IMR-90 (cell line): ENCODE measurements around the gene UBE2O. TPM values are rescaled to one million over a fixed set of nuclear protein-coding genes. Genes with fewer than 3 reads are reported as not detected.

ENCODE experiments used
- ATAC-seq: fragments of 200-7000 bp; cut with Tn5 transposase; 2 replicates; pipeline ENCODE4 v1.9.1; 2020; ENCODE audit warnings: low read depth, mild to moderate bottlenecking, moderate library complexity
- BruUV-seq: library from RNA; stranded (reverse); fragments of 400-500 nt; replicated peaks from 2 replicates; lab custom pipeline; 2021; lab: Mats Ljungman, UMichigan
- CTCF ChIA-PET: fragments of 300-600 bp; formaldehyde crosslinking; extraction: SDS; loops from one replicate; lab custom pipeline; 2021; ENCODE audit warnings: antibody characterized with exemption; lab: Yijun Ruan, JAX
- POLR2A ChIA-PET: fragments of 300-600 bp; sonication (Branson Sonifier 250); formaldehyde crosslinking; loops from one replicate; lab custom pipeline; 2022; ENCODE audit warnings: antibody characterized with exemption; ENCODE audit not compliant: unreplicated experiment; lab: Charles Lee
- DNase-seq: peaks from one replicate; pipeline ENCODE4 v3.0.0; 2013
- H2AFZ ChIP-seq: replicated peaks from 2 replicates; pipeline ENCODE3; 2013; ENCODE audit warnings: low read length, mild to moderate bottlenecking; ENCODE audit not compliant: poor library complexity
- H2AK5ac ChIP-seq: 2 replicates; pipeline ENCODE4 v1.6.1; 2013; ENCODE audit warnings: low read depth, low read length, inconsistent platforms
- H2AK9ac ChIP-seq: replicated peaks from 2 replicates; pipeline ENCODE3; 2013; ENCODE audit warnings: mild to moderate bottlenecking, low read depth, low read length, moderate library complexity; ENCODE audit not compliant: poor library complexity
- H2BK120ac ChIP-seq: 2 replicates; pipeline ENCODE4 v1.6.1; 2013; ENCODE audit warnings: low read depth, low read length, inconsistent platforms
- H2BK15ac ChIP-seq: 3 replicates; pipeline ENCODE4 v1.6.1; 2013; ENCODE audit warnings: low read depth, low read length, inconsistent platforms
- H2BK20ac ChIP-seq: 2 replicates; pipeline ENCODE4 v1.6.1; 2013; ENCODE audit warnings: low read depth, mild to moderate bottlenecking, inconsistent platforms, low read length, moderate library complexity
- H2BK5ac ChIP-seq: 2 replicates; pipeline ENCODE4 v1.6.1; 2013; ENCODE audit warnings: mild to moderate bottlenecking, low read depth, low read length, inconsistent platforms; ENCODE audit not compliant: poor library complexity, severe bottlenecking
- H3K14ac ChIP-seq: replicated peaks from 2 replicates; pipeline ENCODE4 v1.6.1; 2013; ENCODE audit warnings: low read depth, low read length, inconsistent platforms
- H3K18ac ChIP-seq: 2 replicates; pipeline ENCODE4 v1.6.1; 2013; ENCODE audit warnings: low read depth, low read length, control low read depth
- H3K23ac ChIP-seq: 2 replicates; pipeline ENCODE4 v1.6.1; 2013; ENCODE audit warnings: low read depth, low read length, inconsistent platforms
- H3K27ac ChIP-seq: 2 replicates; pipeline ENCODE4 v1.5.1; 2013; ENCODE audit warnings: mild to moderate bottlenecking, control low read depth, low read length; ENCODE audit not compliant: insufficient read depth
- H3K27me3 ChIP-seq: 2 replicates; pipeline ENCODE4 v1.6.1; 2013; ENCODE audit warnings: low read length; ENCODE audit not compliant: control insufficient read depth, insufficient read depth
- H3K36me3 ChIP-seq: 2 replicates; pipeline ENCODE4 v1.6.1; 2013; ENCODE audit warnings: low read length, mixed read lengths; ENCODE audit not compliant: control insufficient read depth, insufficient read depth
- H3K4ac ChIP-seq: 2 replicates; pipeline ENCODE4 v1.6.1; 2013; ENCODE audit warnings: low read depth, low read length, inconsistent platforms
- H3K4me1 ChIP-seq: 2 replicates; pipeline ENCODE4 v1.6.1; 2013; ENCODE audit warnings: low read length, mixed read lengths; ENCODE audit not compliant: control insufficient read depth, insufficient read depth
- H3K4me2 ChIP-seq: 2 replicates; pipeline ENCODE4 v1.6.1; 2013; ENCODE audit warnings: low read depth, mild to moderate bottlenecking, control low read depth, low read length, moderate library complexity
- H3K4me3 ChIP-seq: 2 replicates; pipeline ENCODE4 v1.5.1; 2013; ENCODE audit warnings: low read depth, mild to moderate bottlenecking, control low read depth, low read length, moderate library complexity; ENCODE audit not compliant: insufficient read depth
- H3K56ac ChIP-seq: 2 replicates; pipeline ENCODE4 v1.6.1; 2013; ENCODE audit warnings: low read length, inconsistent platforms; ENCODE audit not compliant: insufficient read depth; ENCODE audit errors: extremely low read depth
- H3K79me1 ChIP-seq, 2 experiments: 2 replicates each; pipeline ENCODE4 v1.6.1; 2013; ENCODE audit warnings: low read length in 2 of 2, inconsistent platforms in 1 of 2, low read depth in 1 of 2
- H3K9ac ChIP-seq: 2 replicates; pipeline ENCODE4 v1.6.1; 2013; ENCODE audit warnings: low read depth, low read length, control low read depth
- H3K9me1 ChIP-seq: 2 replicates; pipeline ENCODE4 v1.6.1; 2013; ENCODE audit warnings: low read length, inconsistent platforms; ENCODE audit not compliant: insufficient read depth
- H3K9me3 ChIP-seq: 2 replicates; pipeline ENCODE4 v1.6.1; 2013; ENCODE audit warnings: low read length; ENCODE audit not compliant: control insufficient read depth, insufficient read depth
- H4K20me1 ChIP-seq: 2 replicates; pipeline ENCODE4 v1.6.1; 2013; ENCODE audit warnings: low read length, inconsistent platforms; ENCODE audit not compliant: insufficient read depth
- H4K5ac ChIP-seq: 2 replicates; pipeline ENCODE4 v1.6.1; 2013; ENCODE audit warnings: mild to moderate bottlenecking, low read depth, low read length, control low read depth
- H4K8ac ChIP-seq, 2 experiments: 2 replicates each; pipeline ENCODE4 v1.6.1; 2013; ENCODE audit warnings: low read depth in 2 of 2, low read length in 2 of 2, control low read depth in 1 of 2, inconsistent platforms in 1 of 2
- H4K91ac ChIP-seq: 2 replicates; pipeline ENCODE4 v1.6.1; 2013; ENCODE audit warnings: low read depth, low read length, inconsistent platforms; ENCODE audit not compliant: insufficient read depth
- CEBPB ChIP-seq: IDR thresholded peaks from 2 replicates; pipeline ENCODE4 v1.6.1; 2012; ENCODE audit warnings: low read depth, low read length, improper control_type of control experiment
- CHD1 ChIP-seq: IDR thresholded peaks from 2 replicates; pipeline ENCODE4 v1.6.1; 2012; ENCODE audit warnings: low read depth, low read length, improper control_type of control experiment
- MAFK ChIP-seq: IDR thresholded peaks from 2 replicates; pipeline ENCODE4 v1.6.1; 2012; ENCODE audit warnings: low read depth, low read length, improper control_type of control experiment
- MAZ ChIP-seq: IDR thresholded peaks from 2 replicates; pipeline ENCODE4 v1.6.1; 2012; ENCODE audit warnings: low read depth, mild to moderate bottlenecking, low read length, improper control_type of control experiment, moderate library complexity, borderline replicate concordance
- MXI1 ChIP-seq: IDR thresholded peaks from 2 replicates; pipeline ENCODE4 v1.6.1; 2012; ENCODE audit warnings: low read depth, mild to moderate bottlenecking, low read length, moderate library complexity, borderline replicate concordance
- NFE2L2 ChIP-seq: fragments of 150-350 bp; IDR thresholded peaks from 2 replicates; pipeline ENCODE4 v1.6.1; 2016; ENCODE audit warnings: low read depth, mild to moderate bottlenecking, low read length
- POLR2A ChIP-seq: IDR thresholded peaks from 2 replicates; pipeline ENCODE4 v1.6.1; 2012; ENCODE audit warnings: mild to moderate bottlenecking, low read depth, low read length
- RAD21 ChIP-seq: IDR thresholded peaks from 2 replicates; pipeline ENCODE4 v1.6.1; 2012; ENCODE audit warnings: low read length, improper control_type of control experiment
- RCOR1 ChIP-seq: IDR thresholded peaks from 2 replicates; pipeline ENCODE4 v1.6.1; 2012; ENCODE audit warnings: mild to moderate bottlenecking, low read length, improper control_type of control experiment; ENCODE audit not compliant: insufficient replicate concordance
- SMC3 ChIP-seq: fragments of 150-350 bp; IDR thresholded peaks from 2 replicates; pipeline ENCODE4 v1.6.1; 2016; ENCODE audit warnings: low read depth, mild to moderate bottlenecking, antibody characterized with exemption, low read length, moderate library complexity
- WGBS, 2 experiments: methylation state at CpG; one replicate each; pipeline versions ENCODE4 v1.1.5 to v1.1.7; 2013; ENCODE audit warnings: missing lambda C conversion rate in 2 of 2; ENCODE audit not compliant: insufficient read length in 1 of 2; ENCODE audit errors: extremely low coverage in 2 of 2; 5-methylcytosine and 5-hydroxymethylcytosine counted together
- dilution Hi-C: fragments of 300-500 bp; cut with HindIII; formaldehyde crosslinking; loops from one replicate; pipeline ENCODE4 v1.14.3; 2018; ENCODE audit warnings: low sequenced_read_pairs; ENCODE audit not compliant: unreplicated experiment
- in situ Hi-C: fragments of 300-500 bp; cut with MboI; formaldehyde crosslinking; loops from 3 replicates; pipeline ENCODE4 v1.14.3; 2019; ENCODE audit warnings: low sequenced_read_pairs, inconsistent platforms, mixed read lengths
- intact Hi-C: fragments of 100-400 bp; cut with micrococcal nuclease; formaldehyde crosslinking; loops from 2 replicates; pipeline ENCODE4 v1.10.0; 2022
- polyA plus RNA-seq, 3 experiments: library from polyadenylated mRNA; depleted of rRNA; stranded (reverse); fragments of >200 nt; gene quantifications; 2 replicates each; pipeline ENCODE4 v1.2.3, GENCODE V29; 2012; ENCODE audit warnings: low replicate concordance in 1 of 3
- total RNA-seq: library from RNA; depleted of rRNA; stranded (reverse); fragments of >200 nt; gene quantifications from 2 replicates; pipeline ENCODE4 v1.2.3, GENCODE V29; 2012
- TF ChIP-seq, protein P1 (sequence below): conservative IDR thresholded peaks from 2 replicates; pipeline ENCODE4 v1.5.1; 2012; ENCODE audit warnings: mild to moderate bottlenecking, low read depth, low read length, improper control_type of control experiment
- TF ChIP-seq, protein P2 (sequence below): fragments of 150-350 bp; IDR thresholded peaks from 2 replicates; pipeline ENCODE4 v1.6.1; 2017; ENCODE audit warnings: mild to moderate bottlenecking, antibody characterized with exemption, low read length, low read depth

UBE2O gene
- total and polyA plus RNA-seq, 2 of the 4 experiments (the other 2 are of a cell fraction): 17.6 TPM

DNA sequence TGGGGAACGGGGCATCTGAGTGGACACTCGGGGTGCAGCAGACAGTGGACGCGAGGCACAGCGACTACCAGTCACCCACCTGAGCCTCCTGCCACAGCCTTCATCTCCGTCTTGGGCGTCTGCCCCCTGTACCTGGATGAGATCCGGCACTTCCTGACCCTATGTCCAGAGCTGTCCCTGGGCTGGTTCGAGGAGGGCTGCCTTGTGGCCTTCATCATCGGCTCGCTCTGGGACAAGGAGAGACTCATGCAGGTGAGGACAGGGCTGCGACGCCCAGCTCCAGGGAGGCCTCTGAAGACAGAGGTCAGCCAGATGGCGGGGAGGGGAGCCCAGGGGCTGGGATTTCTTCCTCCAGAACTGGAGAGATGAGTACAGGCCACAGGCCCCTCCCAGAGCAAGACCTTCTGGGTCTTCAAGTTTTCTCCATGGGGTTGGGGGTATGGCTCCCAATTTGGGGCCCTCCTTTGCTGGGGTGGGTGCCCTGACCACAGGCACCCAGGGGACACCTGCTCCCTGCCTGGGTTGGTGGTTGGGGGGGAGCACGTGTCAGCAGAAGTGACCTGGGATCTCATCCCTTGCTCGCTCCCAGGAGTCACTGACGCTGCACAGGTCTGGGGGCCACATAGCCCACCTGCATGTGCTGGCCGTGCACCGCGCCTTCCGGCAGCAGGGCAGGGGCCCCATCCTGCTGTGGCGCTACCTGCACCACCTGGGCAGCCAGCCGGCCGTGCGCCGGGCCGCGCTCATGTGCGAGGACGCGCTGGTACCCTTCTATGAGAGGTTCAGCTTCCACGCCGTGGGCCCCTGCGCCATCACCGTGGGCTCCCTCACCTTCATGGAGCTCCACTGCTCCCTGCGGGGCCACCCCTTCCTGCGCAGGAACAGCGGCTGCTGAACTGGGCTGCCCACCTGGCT lies 16.4 kb upstream of the UBE2O start:
- Histone ChIP-seq H3K4ac (no peak overlapping the region), H3K9me3 (no peaks in the 10 kb centered on the region), H2AFZ (no peak overlapping the region), H3K14ac (no peak overlapping the region), H2BK120ac (no peak overlapping the region), H3K4me3 (no peak overlapping the region), H2AK9ac (no peak overlapping the region), H3K23ac (no peak overlapping the region), H2BK20ac (no peak overlapping the region), H3K9me1 (no peaks in the 10 kb centered on the region), H3K4me1 (peaks cover 2% of the 10 kb centered on the region; the same call in 1 of the 2 replicates), H3K4me2 (no peak overlapping the region), H3K27ac (no peak overlapping the region), H3K27me3 (0 out of 2 replicates have a peak, but pooled peaks cover 5% of the 10 kb centered on the region), H3K56ac (no peak overlapping the region), H3K9ac (no peak overlapping the region), H3K79me1 (no peaks in the 10 kb centered on the region), H3K36me3 (no peaks in the 10 kb centered on the region; the same call in 1 of the 2 replicates), H4K20me1 (no peaks in the 10 kb centered on the region), H2BK5ac (no peak overlapping the region), H4K5ac (no peak overlapping the region), H4K91ac (no peak overlapping the region), H4K8ac (no peak overlapping the region), H2AK5ac (no peak overlapping the region), H2BK15ac (no peak overlapping the region), H3K18ac (no peak overlapping the region)
- 86% methylated on average over 24 of the region's 38 CpGs; no CpG with 5 or more reads in 1 of the 2 experiments for WGBS, 2 experiments
- ChIA-PET CTCF (no interaction called here), POLR2A (interaction anchor here (0.6 kb wide), 1 partner anchor 142 kb away, joined by 7 read pairs; no protein-coding TSS in a partner anchor)
- BruUV-seq: no TSS peak
- in situ Hi-C loops (loop anchor here (5.0 kb wide), 1 partner anchor 38 kb away; no protein-coding TSS in a partner anchor), dilution Hi-C loops (no loop called here), intact Hi-C loops (no loop called here)
- TF ChIP-seq RAD21 (no peak), MXI1 (no peak), POLR2A (no peak), SMC3 (no peak), MAFK (no peak), RCOR1 (no peak), CEBPB (no peak), CHD1 (no peak), MAZ (no peak), NFE2L2 (no peak)
- TF ChIP-seq, protein P1, sequence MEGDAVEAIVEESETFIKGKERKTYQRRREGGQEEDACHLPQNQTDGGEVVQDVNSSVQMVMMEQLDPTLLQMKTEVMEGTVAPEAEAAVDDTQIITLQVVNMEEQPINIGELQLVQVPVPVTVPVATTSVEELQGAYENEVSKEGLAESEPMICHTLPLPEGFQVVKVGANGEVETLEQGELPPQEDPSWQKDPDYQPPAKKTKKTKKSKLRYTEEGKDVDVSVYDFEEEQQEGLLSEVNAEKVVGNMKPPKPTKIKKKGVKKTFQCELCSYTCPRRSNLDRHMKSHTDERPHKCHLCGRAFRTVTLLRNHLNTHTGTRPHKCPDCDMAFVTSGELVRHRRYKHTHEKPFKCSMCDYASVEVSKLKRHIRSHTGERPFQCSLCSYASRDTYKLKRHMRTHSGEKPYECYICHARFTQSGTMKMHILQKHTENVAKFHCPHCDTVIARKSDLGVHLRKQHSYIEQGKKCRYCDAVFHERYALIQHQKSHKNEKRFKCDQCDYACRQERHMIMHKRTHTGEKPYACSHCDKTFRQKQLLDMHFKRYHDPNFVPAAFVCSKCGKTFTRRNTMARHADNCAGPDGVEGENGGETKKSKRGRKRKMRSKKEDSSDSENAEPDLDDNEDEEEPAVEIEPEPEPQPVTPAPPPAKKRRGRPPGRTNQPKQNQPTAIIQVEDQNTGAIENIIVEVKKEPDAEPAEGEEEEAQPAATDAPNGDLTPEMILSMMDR: no peak
- TF ChIP-seq, protein P2, sequence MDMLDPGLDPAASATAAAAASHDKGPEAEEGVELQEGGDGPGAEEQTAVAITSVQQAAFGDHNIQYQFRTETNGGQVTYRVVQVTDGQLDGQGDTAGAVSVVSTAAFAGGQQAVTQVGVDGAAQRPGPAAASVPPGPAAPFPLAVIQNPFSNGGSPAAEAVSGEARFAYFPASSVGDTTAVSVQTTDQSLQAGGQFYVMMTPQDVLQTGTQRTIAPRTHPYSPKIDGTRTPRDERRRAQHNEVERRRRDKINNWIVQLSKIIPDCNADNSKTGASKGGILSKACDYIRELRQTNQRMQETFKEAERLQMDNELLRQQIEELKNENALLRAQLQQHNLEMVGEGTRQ: no peak
- ATAC-seq (no peak), DNase-seq (no peak)
